GM18907 (cell line): ENCODE measurements around the gene CCNY.

Experiments
- ATAC-seq: cut with Tn5 transposase; IDR thresholded peaks from one replicate; pipeline ENCODE4 v1.9.1; 2021; ENCODE audit warnings: mild to moderate bottlenecking, moderate library complexity; ENCODE audit not compliant: unreplicated experiment

CCNY gene

GRCh38 chr10:35448687-35449662 is 112.7 kb downstream of the CCNY start:
- no peak for ATAC-seq

- no peak for ATAC-seq
These were observed 113.6 kb downstream of the CCNY start for GRCh38 chr10:35449944-35450343.

GRCh38 chr10:35451151-35452016 is 115.1 kb downstream of the CCNY start:
- ATAC-seq, result peak; percentile 98

GRCh38 chr10:35452171-35452570 is 115.9 kb downstream of the CCNY start:
- no peak for ATAC-seq

GRCh38 chr10:35452847-35453246 is 116.5 kb downstream of the CCNY start:
- ATAC-seq, result no peak

GRCh38 chr10:35453855-35454532 is 117.7 kb downstream of the CCNY start:
- no peak for ATAC-seq

- ATAC-seq, result no peak
These were observed 119.9 kb downstream of the CCNY start for GRCh38 chr10:35456153-35456720.

- ATAC-seq, result no peak
These were observed 120.5 kb downstream of the CCNY start for GRCh38 chr10:35456784-35457183.

GRCh38 chr10:35458500-35459448 is 122.5 kb downstream of the CCNY start:
- no peak for ATAC-seq

GRCh38 chr10:35459449-35459847 is 123.1 kb downstream of the CCNY start:
- no peak for ATAC-seq

- ATAC-seq, result no peak
These were observed 124.6 kb downstream of the CCNY start for GRCh38 chr10:35460852-35461460.

- ATAC-seq, result peak; percentile 92
These were observed 126.2 kb downstream of the CCNY start for GRCh38 chr10:35462491-35462934.

- no peak for ATAC-seq
These were observed 127.0 kb downstream of the CCNY start for GRCh38 chr10:35463105-35463867.

- ATAC-seq, result no peak
These were observed 127.6 kb downstream of the CCNY start for GRCh38 chr10:35463878-35464277.

- no peak for ATAC-seq
These were observed 128.6 kb downstream of the CCNY start for GRCh38 chr10:35464825-35465456.

GRCh38 chr10:35465673-35466072 is 129.4 kb downstream of the CCNY start:
- ATAC-seq, result no peak

GRCh38 chr10:35466170-35466569 is 129.9 kb downstream of the CCNY start:
- no peak for ATAC-seq

- ATAC-seq, result no peak
These were observed 130.4 kb downstream of the CCNY start for GRCh38 chr10:35466661-35467060.
